H1 (cell line): ENCODE data around the gene RPTOR. TPM values are rescaled to one million over a fixed set of nuclear protein-coding genes. Genes with fewer than 3 reads are reported as not detected.
A peak's percentile ranks its signal among the peaks of the same experiment; 100 is the strongest.

Experiments
- CTCF ChIA-PET: fragments of 300-600 bp; sonication (Branson Sonifier 250); formaldehyde crosslinking; loops from one replicate; lab custom pipeline; 2021; ENCODE audit not compliant: partially characterized antibody; lab: Charles Lee
- POLR2A ChIA-PET: fragments of 300-600 bp; sonication (Branson Sonifier 250); formaldehyde crosslinking; loops from one replicate; lab custom pipeline; 2021; ENCODE audit warnings: inconsistent platforms; ENCODE audit not compliant: partially characterized antibody; lab: Charles Lee
- DNase-seq, 2 experiments: peaks; one replicate each; pipeline versions ENCODE4 v3.0.0 to v3.0.0-alpha.2; 2010 to 2022; ENCODE audit warnings: low spot score in 2 of 2, low read depth in 1 of 2, mixed read lengths in 1 of 2
- FAIRE-seq: peaks from 2 replicates; lab custom pipeline; 2011; peaks lifted over from hg19 to GRCh38; lab: Jason Lieb, UNC
- H2AFZ ChIP-seq: 2 replicates; pipeline ENCODE4 v1.8.1; 2012; ENCODE audit warnings: low read length, inconsistent platforms
- H2AK5ac ChIP-seq: 2 replicates; pipeline ENCODE4 v1.6.1; 2013; ENCODE audit warnings: low read depth, low read length
- H2BK120ac ChIP-seq: replicated peaks from 2 replicates; pipeline ENCODE3; 2013; ENCODE audit warnings: low read depth, low read length, inconsistent platforms
- H2BK12ac ChIP-seq: 2 replicates; pipeline ENCODE4 v1.6.1; 2013; ENCODE audit warnings: low read depth, low read length
- H2BK15ac ChIP-seq: 2 replicates; pipeline ENCODE4 v1.6.1; 2013; ENCODE audit warnings: low read length
- H2BK20ac ChIP-seq: 2 replicates; pipeline ENCODE4 v1.6.1; 2013; ENCODE audit warnings: low read length
- H2BK5ac ChIP-seq: 2 replicates; pipeline ENCODE4 v1.6.1; 2013; ENCODE audit warnings: low read depth, low read length
- H3K14ac ChIP-seq: 2 replicates; pipeline ENCODE4 v1.6.1; 2013; ENCODE audit warnings: inconsistent platforms; ENCODE audit not compliant: insufficient read length
- H3K18ac ChIP-seq: 2 replicates; pipeline ENCODE4 v1.6.1; 2013; ENCODE audit warnings: low read length; ENCODE audit errors: extremely low read depth
- H3K23ac ChIP-seq: 2 replicates; pipeline ENCODE4 v1.6.1; 2013; ENCODE audit warnings: inconsistent platforms; ENCODE audit not compliant: insufficient read length
- H3K23me2 ChIP-seq: 2 replicates; pipeline ENCODE4 v1.6.1; 2013; ENCODE audit warnings: low read depth, low read length
- H3K27ac ChIP-seq: 2 replicates; pipeline ENCODE4 v1.6.1; 2011; ENCODE audit warnings: low read depth, low read length, inconsistent platforms
- H3K27me3 ChIP-seq, 4 experiments: replicated peaks in 1 of 4; 1 replicate in 1 of 4; 2 replicates in 3 of 4; pipeline versions ENCODE4 v1.6.1 to v1.8.1; 2011 to 2013; ENCODE audit warnings: low read length in 3 of 4, mild to moderate bottlenecking in 3 of 4, inconsistent platforms in 2 of 4, mixed read lengths in 2 of 4, moderate library complexity in 1 of 4; ENCODE audit not compliant: control insufficient read depth in 3 of 4, insufficient read depth in 3 of 4; ENCODE audit errors: extremely low read depth in 1 of 4
- H3K36me3 ChIP-seq, 4 experiments: 2 replicates each; pipeline versions ENCODE4 v1.6.1 to v1.8.1; 2011 to 2013; ENCODE audit warnings: mild to moderate bottlenecking in 4 of 4, low read length in 3 of 4, moderate library complexity in 2 of 4, control low read depth in 1 of 4, inconsistent platforms in 1 of 4; ENCODE audit not compliant: insufficient read depth in 4 of 4, control insufficient read depth in 2 of 4
- H3K4ac ChIP-seq: replicated peaks from 2 replicates; pipeline ENCODE3; 2013; ENCODE audit warnings: low read length, low read depth, mixed read lengths, inconsistent platforms; ENCODE audit not compliant: insufficient read length
- H3K4me1 ChIP-seq, 4 experiments: replicated peaks in 1 of 4; 1 replicate in 1 of 4; 2 replicates in 3 of 4; pipeline versions ENCODE4 v1.6.1 to v1.8.1; 2011 to 2013; ENCODE audit warnings: low read length in 3 of 4, inconsistent platforms in 2 of 4, mixed read lengths in 1 of 4; ENCODE audit not compliant: insufficient read depth in 4 of 4, control insufficient read depth in 3 of 4
- H3K4me2 ChIP-seq, 2 experiments: 2 replicates each; pipeline versions ENCODE4 v1.6.1 to v1.8.1; 2011 to 2013; ENCODE audit warnings: low read depth in 2 of 2, low read length in 2 of 2, control low read depth in 1 of 2, inconsistent platforms in 1 of 2, mild to moderate bottlenecking in 1 of 2; ENCODE audit not compliant: insufficient read depth in 1 of 2
- H3K4me3 ChIP-seq, 4 experiments: fragments of 200-600, 300-600 bp in 1 of 4; sonication (generic), shearing (Covaris generic), sonication (Bioruptor Twin) in 1 of 4; 2 replicates each; pipeline versions ENCODE4 v1.5.1 to v1.8.1; 2011 to 2016; ENCODE audit warnings: low read length in 4 of 4, low read depth in 3 of 4, control low read depth in 2 of 4, inconsistent platforms in 2 of 4, mild to moderate bottlenecking in 2 of 4, mixed read lengths in 1 of 4, moderate library complexity in 1 of 4; ENCODE audit not compliant: insufficient read depth in 2 of 4; ENCODE audit errors: extremely low read depth in 1 of 4
- H3K56ac ChIP-seq: replicated peaks from 2 replicates; pipeline ENCODE3; 2013; ENCODE audit warnings: low read depth, mild to moderate bottlenecking, mixed read lengths, low read length, inconsistent platforms; ENCODE audit not compliant: insufficient read length
- H3K79me1 ChIP-seq: 2 replicates; pipeline ENCODE4 v1.6.1; 2013; ENCODE audit warnings: low read depth, low read length, control low read depth
- H3K79me2 ChIP-seq, 2 experiments: 2 replicates each; pipeline versions ENCODE4 v1.6.1 to v1.8.1; 2012 to 2013; ENCODE audit warnings: low read length in 2 of 2, mild to moderate bottlenecking in 2 of 2, inconsistent platforms in 1 of 2; ENCODE audit not compliant: insufficient read depth in 2 of 2, control insufficient read depth in 1 of 2
- H3K9ac ChIP-seq, 4 experiments: replicated peaks in 1 of 4; 1 replicate in 1 of 4; 2 replicates in 3 of 4; pipeline versions ENCODE4 v1.6.1 to v1.8.1; 2011 to 2013; ENCODE audit warnings: low read depth in 3 of 4, low read length in 3 of 4, control low read depth in 2 of 4, mild to moderate bottlenecking in 2 of 4, moderate library complexity in 2 of 4, inconsistent platforms in 1 of 4; ENCODE audit errors: extremely low read depth in 1 of 4
- H3K9me3 ChIP-seq, 2 experiments: 2 replicates each; pipeline versions ENCODE4 v1.6.1 to v1.8.1; 2012 to 2013; ENCODE audit warnings: mild to moderate bottlenecking in 2 of 2, moderate library complexity in 2 of 2, control low read depth in 1 of 2, inconsistent platforms in 1 of 2, low read depth in 1 of 2, low read length in 1 of 2, mixed read lengths in 1 of 2; ENCODE audit not compliant: insufficient read depth in 2 of 2
- H4K20me1 ChIP-seq, 2 experiments: replicated peaks in 1 of 2; 2 replicates each; pipeline versions ENCODE3 to v1.8.1; 2011 to 2013; ENCODE audit warnings: inconsistent platforms in 2 of 2, low read length in 2 of 2, mild to moderate bottlenecking in 1 of 2; ENCODE audit not compliant: insufficient read depth in 2 of 2, control insufficient read depth in 1 of 2
- H4K5ac ChIP-seq: 2 replicates; pipeline ENCODE4 v1.6.1; 2013; ENCODE audit warnings: low read length, low read depth, mixed read lengths, inconsistent platforms; ENCODE audit not compliant: insufficient read length
- H4K8ac ChIP-seq: 2 replicates; pipeline ENCODE4 v1.8.0; 2013; ENCODE audit warnings: mild to moderate bottlenecking, moderate library complexity, low read length, inconsistent platforms; ENCODE audit not compliant: insufficient read depth; ENCODE audit errors: extremely low read depth
- H4K91ac ChIP-seq: replicated peaks from 2 replicates; pipeline ENCODE3; 2013; ENCODE audit warnings: low read length, mixed read lengths, inconsistent platforms; ENCODE audit not compliant: insufficient read length
- TAF1 ChIP-seq: IDR thresholded peaks from 2 replicates; pipeline ENCODE4 v1.6.1; 2011; ENCODE audit warnings: mild to moderate bottlenecking, low read depth, low read length
- YY1 ChIP-seq: IDR thresholded peaks from 2 replicates; pipeline ENCODE4 v1.6.1; 2011; ENCODE audit warnings: low read depth, mild to moderate bottlenecking, low read length
- ZNF274 ChIP-seq: IDR thresholded peaks from 2 replicates; pipeline ENCODE4 v1.7.0; 2012; ENCODE audit warnings: low read length, borderline replicate concordance; ENCODE audit errors: extremely low read depth
- WGBS, 2 experiments: shearing (Covaris generic) in 1 of 2; methylation state at CpG; one replicate each; pipeline versions ENCODE4 v1.1.6 to v1.1.7; 2013 to 2015; ENCODE audit warnings: low lambda C conversion rate in 2 of 2, mixed read lengths in 2 of 2, inconsistent platforms in 1 of 2, low coverage in 1 of 2, missing lambda C conversion rate in 1 of 2; ENCODE audit not compliant: insufficient replicate concordance in 2 of 2, insufficient coverage in 1 of 2, insufficient read length in 1 of 2; ENCODE audit errors: extremely low coverage in 1 of 2, missing lambda C conversion rate in 1 of 2; 5-methylcytosine and 5-hydroxymethylcytosine counted together
- polyA plus RNA-seq, 7 experiments: library from polyadenylated mRNA; depleted of rRNA in 3 of 7; stranded (reverse) in 5 of 7; unstranded in 2 of 7; fragments of >200 nt in 5 of 7; fragments of 200-250 nt in 2 of 7; gene quantifications; 1 replicate in 5 of 7; 2 replicates in 1 of 7; 4 replicates in 1 of 7; pipeline versions ENCODE4 v1.2.1 to v1.2.3, GENCODE V29; 2011 to 2013; ENCODE audit warnings: missing spikeins in 2 of 7, mixed read lengths in 2 of 7
- total RNA-seq: library from RNA; stranded (reverse); fragmentation: NEBNext Ultra II Directional; extraction: Animal tissue kit (Norgen Biotek cat#: 25700); gene quantifications from 2 replicates; pipeline ENCODE4 v1.2.1, GENCODE V29; 2021

The RPTOR gene
- total and polyA plus RNA-seq, 2 of the 8 experiments (the other 6 are each of a cell fraction or from before 2014, with no cell fraction given): 6.9 to 28.7 TPM

DNA sequence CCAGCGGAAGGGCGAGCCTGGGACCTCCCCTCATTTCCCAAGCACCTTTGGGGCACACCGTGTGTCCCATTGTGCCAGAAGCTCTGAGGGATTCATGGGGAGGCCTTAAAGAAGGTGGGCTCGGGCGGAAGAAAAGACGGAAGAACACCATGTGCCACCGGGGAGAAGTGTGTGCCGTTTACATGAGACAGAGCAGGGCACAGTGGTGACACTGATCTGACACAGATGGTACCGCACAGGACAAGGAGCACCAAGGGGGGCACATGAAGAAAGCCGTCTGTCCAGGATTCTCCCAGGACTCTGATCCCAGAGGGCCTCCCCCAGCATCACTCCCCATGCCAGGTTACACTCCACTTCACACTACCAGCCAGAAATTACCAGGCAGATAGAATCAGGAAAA lies 318.3 kb downstream of the RPTOR start:
- FAIRE-seq (no peak), DNase-seq (no peak)
- Histone ChIP-seq H3K23ac (no peak overlapping the region), H2BK5ac (no peak overlapping the region), H2BK15ac (no peak overlapping the region), H4K5ac (no peak overlapping the region), H2BK20ac (no peak overlapping the region), H2AK5ac (0 out of 2 replicates have a peak overlapping the region, but pooled peaks have one; percentile 29), H3K4me3 (no peak overlapping the region), H3K9ac (no peak overlapping the region), H3K18ac (no peak overlapping the region), H3K4ac (no peak overlapping the region), H2BK12ac (no peak overlapping the region), H3K36me3 (no peaks in the 10 kb centered on the region; a peak in 1 of 8 replicates), H3K79me1 (no peaks in the 10 kb centered on the region; the same call in 1 of the 2 replicates), H3K4me2 (no peak overlapping the region), H3K4me1 (peaks cover 4 to 24% (median 13%) of the 10 kb centered on the region in 4 experiments), H4K8ac (no peak overlapping the region), H3K23me2 (no peaks in the 10 kb centered on the region), H4K20me1 (no peaks in the 10 kb centered on the region), H2BK120ac (no peak overlapping the region), H2AFZ (no peak overlapping the region), H3K9me3 (no peaks in the 10 kb centered on the region), H3K56ac (no peak overlapping the region), H3K14ac (no peak overlapping the region), H4K91ac (no peak overlapping the region), H3K27ac (no peak overlapping the region), H3K27me3 (no peaks in the 10 kb centered on the region), H3K79me2 (no peaks in the 10 kb centered on the region)
- WGBS, 2 experiments: 84% methylated on average over 10 of the region's 10 CpGs; no CpG with 5 or more reads in 1 of the 2 experiments
- ChIA-PET POLR2A (interaction anchor here (0.6 kb wide), 1 partner anchor 21 kb away, joined by 3 read pairs; no protein-coding TSS in a partner anchor), CTCF (interaction anchor here (0.6 to 1.8 kb wide), 6 partner anchors 10 to 370 kb away, joined by 3 to 5 read pairs (median 3); no protein-coding TSS in a partner anchor)
- TF ChIP-seq YY1 (no peak), TAF1 (no peak), ZNF274 (no peak)
